ENCODE data around the gene SLC9A9.
A peak's percentile ranks its signal among the peaks of the same experiment; 100 is the strongest.

DNA sequence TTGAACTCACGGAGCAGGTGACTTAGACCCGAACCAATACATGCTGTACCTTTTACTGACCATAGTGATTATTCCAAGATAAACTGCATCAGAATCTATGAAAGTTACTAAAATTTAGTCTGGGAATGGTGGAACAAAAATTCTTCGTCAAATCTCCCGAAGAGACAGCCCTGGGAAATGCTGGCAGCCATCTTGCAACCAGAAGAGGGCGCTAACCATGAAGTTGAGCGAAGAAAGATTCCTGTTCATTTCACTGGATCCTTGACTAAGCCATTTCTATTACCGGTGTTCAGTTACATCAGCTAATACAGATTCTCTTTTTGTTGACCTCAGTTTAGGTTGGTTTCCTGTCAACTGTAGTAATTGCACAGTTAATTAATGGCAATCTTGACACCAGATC is 199.6 kb downstream of the SLC9A9 start:
- TF ChIP-seq, protein P1, sequence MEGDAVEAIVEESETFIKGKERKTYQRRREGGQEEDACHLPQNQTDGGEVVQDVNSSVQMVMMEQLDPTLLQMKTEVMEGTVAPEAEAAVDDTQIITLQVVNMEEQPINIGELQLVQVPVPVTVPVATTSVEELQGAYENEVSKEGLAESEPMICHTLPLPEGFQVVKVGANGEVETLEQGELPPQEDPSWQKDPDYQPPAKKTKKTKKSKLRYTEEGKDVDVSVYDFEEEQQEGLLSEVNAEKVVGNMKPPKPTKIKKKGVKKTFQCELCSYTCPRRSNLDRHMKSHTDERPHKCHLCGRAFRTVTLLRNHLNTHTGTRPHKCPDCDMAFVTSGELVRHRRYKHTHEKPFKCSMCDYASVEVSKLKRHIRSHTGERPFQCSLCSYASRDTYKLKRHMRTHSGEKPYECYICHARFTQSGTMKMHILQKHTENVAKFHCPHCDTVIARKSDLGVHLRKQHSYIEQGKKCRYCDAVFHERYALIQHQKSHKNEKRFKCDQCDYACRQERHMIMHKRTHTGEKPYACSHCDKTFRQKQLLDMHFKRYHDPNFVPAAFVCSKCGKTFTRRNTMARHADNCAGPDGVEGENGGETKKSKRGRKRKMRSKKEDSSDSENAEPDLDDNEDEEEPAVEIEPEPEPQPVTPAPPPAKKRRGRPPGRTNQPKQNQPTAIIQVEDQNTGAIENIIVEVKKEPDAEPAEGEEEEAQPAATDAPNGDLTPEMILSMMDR (optimal IDR thresholded peaks at IDR 0.05 in 1 of 3, IDR thresholded peaks at IDR 0.05 in 1 of 3, conservative IDR thresholded peaks at IDR 0.05 in 1 of 3; ENCODE audit: extremely low read depth in 1 of 3, insufficient read depth in 2 of 3, low read length in 3 of 3): peak; percentile 37 to 58 (median 41)
- TF ChIP-seq EZH2 (IDR thresholded peaks at IDR 0.05; ENCODE audit: low read length): no peak

Data from keratinocyte (primary cell).